Measurements from ENCODE around the gene LFNG. TPM values are rescaled to one million over a fixed set of nuclear protein-coding genes. Genes with fewer than 3 reads are reported as not detected.

Gene LFNG
- total and polyA plus RNA-seq, 9 of the 15 experiments (the other 6 are each of a cell fraction or from before 2014, with no cell fraction given), result 0.03 to 0.89 (median 0.25) TPM; not detected in 1

- TF ChIP-seq ZMIZ1 (IDR thresholded peaks at IDR 0.05; ENCODE audit: low read depth in 2 of 2, low read length in 2 of 2) (no peak), RCOR1 (IDR thresholded peaks at IDR 0.05; ENCODE audit: borderline replicate concordance in 1 of 2, low read depth in 2 of 2, low read length in 2 of 2) (no peak), CREB3L1 (IDR thresholded peaks at IDR 0.05; ENCODE audit: borderline replicate concordance, low read depth) (no peak), ZNF318 (IDR thresholded peaks at IDR 0.05; ENCODE audit: borderline replicate concordance in 1 of 2, low read depth in 1 of 2) (no peak), ATF4 (CRISPR knock-in tag; IDR thresholded peaks at IDR 0.05) (no peak), ZNF324 (CRISPR knock-in tag; IDR thresholded peaks at IDR 0.05) (no peak), ZNF277 (CRISPR knock-in tag; IDR thresholded peaks at IDR 0.05; ENCODE audit: borderline replicate concordance) (no peak), SIX5 (IDR thresholded peaks at IDR 0.05; ENCODE audit: borderline replicate concordance in 1 of 2, insufficient read depth in 1 of 2, low read depth in 1 of 2, low read length in 2 of 2) (no peak)
Measured at GRCh38 chr7:2527505-2528467, 8.2 kb downstream of the LFNG start (continued).
